Mammary epithelial cell (primary cell): ENCODE measurements around the gene FAM171A2.

ENCODE experiments used
- CTCF ChIP-seq, 2 donors: IDR thresholded peaks in 1 of 2; conservative IDR thresholded peaks in 1 of 2; 2 replicates each; pipeline ENCODE4 v1.5.1; 2011 to 2012; ENCODE audit warnings: inconsistent platforms in 2 of 2, low read length in 2 of 2, mild to moderate bottlenecking in 2 of 2, control low read depth in 1 of 2, low read depth in 1 of 2; ENCODE audit not compliant: insufficient read depth in 1 of 2; ENCODE audit errors: extremely low read depth in 1 of 2
- EZH2 ChIP-seq: IDR thresholded peaks from 2 replicates; pipeline ENCODE4 v1.6.1; 2012; ENCODE audit warnings: low read length, inconsistent platforms, borderline replicate concordance

- no peak for TF ChIP-seq CTCF (conservative IDR thresholded peaks at IDR 0.05 in 1 of 2, IDR thresholded peaks at IDR 0.05 in 1 of 2; ENCODE audit: extremely low read depth in 1 of 2, insufficient read depth in 1 of 2, low read depth in 1 of 2, low read length in 2 of 2)
- no peak for TF ChIP-seq EZH2
These were observed 53.5 kb downstream of the FAM171A2 start for GRCh38 chr17:44310188-44310587.
